ENCODE results near the gene TCAF1. TPM values are rescaled to one million over a fixed set of nuclear protein-coding genes. Genes with fewer than 3 reads are reported as not detected.

TCAF1 gene
- total RNA-seq, 4 donors from 2014 or later: 23.1 to 40.9 (median 30.2) TPM

DNA sequence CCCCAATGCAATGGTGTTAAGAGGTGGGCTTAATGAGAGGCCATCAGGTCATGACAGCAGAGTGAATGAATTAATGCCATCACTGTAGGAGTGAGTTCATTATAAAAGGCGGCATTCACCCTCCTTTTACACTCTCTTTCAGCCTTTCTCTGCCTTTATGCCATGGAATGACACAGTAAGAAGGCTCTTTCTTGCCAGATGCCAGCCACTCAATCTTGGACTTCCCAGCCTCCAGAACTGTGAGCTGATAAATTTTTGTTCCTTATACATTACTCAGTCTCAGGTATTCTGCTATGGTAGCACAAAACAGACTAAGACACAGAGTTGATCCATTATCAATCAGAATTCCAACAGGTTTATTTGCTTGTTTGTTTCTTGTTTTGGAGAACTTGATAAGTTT, 3.2 kb downstream of the TCAF1 start:
- no peak for DNase-seq (ENCODE audit: low spot score in 2 of 2)
- 92 to 96% methylated on average over 1 of the region's 1 CpG for WGBS, 2 donors
- TF ChIP-seq POLR2A (IDR thresholded peaks at IDR 0.05) (no peak), CTCF (IDR thresholded peaks at IDR 0.05) (no peak)
- intact Hi-C loops (cut with DNase I; ENCODE audit: low total_unique reads): no loop called here
- no peak overlapping the region for H3K4me3 ChIP-seq (ENCODE audit: low read depth, poor library complexity, severe bottlenecking)

DNA sequence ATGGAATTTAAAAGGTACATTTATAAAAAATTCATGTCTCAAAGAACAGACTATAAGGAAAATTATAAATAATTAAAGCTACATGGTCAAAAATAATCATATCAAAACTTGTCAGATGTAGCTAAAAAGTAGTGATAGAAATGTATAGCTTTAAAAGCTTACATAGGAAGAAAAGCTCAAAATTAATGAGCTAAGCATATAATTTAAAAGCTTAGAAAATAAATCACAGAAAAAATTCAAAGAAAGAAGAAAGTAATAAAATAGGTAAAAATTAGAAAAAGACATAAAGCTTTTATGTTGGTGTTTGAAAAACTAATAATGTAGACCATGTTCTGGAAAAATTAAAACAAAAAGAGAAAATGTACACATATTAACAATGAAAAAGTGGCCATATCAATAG, 5.3 kb downstream of the TCAF1 start:
- intact Hi-C loops (cut with DNase I; ENCODE audit: low total_unique reads): no loop called here
- H3K4me3 ChIP-seq (ENCODE audit: low read depth, poor library complexity, severe bottlenecking): no peak overlapping the region
- DNase-seq (ENCODE audit: low spot score in 2 of 2): no peak
- no peak for TF ChIP-seq CTCF (IDR thresholded peaks at IDR 0.05)
- no peak for TF ChIP-seq POLR2A (IDR thresholded peaks at IDR 0.05)

DNA sequence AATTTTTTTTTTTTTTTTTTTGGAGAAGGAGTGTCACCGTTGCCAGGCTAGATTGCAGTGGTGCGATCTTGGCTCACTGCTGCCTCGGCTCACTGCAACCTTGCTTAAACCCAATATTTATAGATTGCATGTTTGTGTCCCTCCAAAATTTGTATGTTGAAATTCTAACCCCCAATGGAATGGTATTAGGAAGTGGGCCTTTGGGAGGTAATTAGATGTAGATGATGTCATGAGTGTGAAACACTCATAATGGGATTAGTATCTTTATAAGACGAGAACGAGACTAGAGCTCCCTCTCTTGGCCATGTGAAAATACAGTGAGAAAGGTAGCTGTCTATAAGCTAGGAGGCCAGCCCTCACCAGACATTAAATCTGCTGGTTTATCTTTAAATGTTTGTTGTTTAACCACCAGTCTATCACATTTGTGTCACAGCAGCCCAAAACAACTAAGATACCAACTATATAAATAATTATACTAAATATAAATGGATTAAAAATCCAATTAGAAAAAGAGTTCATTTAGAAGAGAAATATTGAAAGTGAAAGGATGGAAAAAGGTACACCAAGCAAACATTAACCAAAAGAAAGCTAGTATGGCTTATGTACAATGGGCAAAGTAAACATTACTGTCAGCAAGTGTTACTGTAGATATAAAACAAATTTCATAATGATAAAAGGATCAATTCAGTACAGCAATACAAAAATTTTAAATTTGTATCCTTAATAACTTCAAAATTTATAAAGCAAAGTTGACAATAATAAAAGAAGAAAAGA, 9.3 kb downstream of the TCAF1 start:
- 92 to 93% methylated on average over 5 of the region's 5 CpGs for WGBS, 2 donors

DNA sequence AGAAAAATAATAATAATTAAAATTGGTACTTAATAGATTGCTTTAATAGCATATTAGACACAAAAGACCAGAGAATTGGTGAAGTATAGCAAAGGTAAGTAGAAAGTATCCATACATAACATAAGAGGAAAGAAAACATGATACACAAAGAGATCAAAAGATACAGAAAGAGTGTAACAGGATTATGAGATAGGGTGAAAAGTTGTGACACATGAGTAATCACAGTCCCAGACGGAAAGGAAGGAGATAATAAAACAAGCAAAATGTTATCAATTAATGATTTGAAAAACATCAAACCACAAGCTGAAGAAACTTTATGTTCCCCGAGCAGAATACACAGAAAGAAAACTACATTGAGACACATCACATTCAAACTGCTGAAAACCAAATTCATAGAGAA, 10.5 kb downstream of the TCAF1 start:
- DNase-seq (ENCODE audit: low spot score in 2 of 2): no peak
- H3K4me3 ChIP-seq (ENCODE audit: low read depth, poor library complexity, severe bottlenecking): no peak overlapping the region
- TF ChIP-seq CTCF (IDR thresholded peaks at IDR 0.05): no peak
- no peak for TF ChIP-seq POLR2A (IDR thresholded peaks at IDR 0.05)
- intact Hi-C loops (cut with DNase I; ENCODE audit: low total_unique reads): no loop called here
- 78 to 90% methylated on average over 2 of the region's 2 CpGs for WGBS, 2 donors

More for the DNA sequence above, 9.3 kb downstream of the TCAF1 start:
- intact Hi-C loops (cut with DNase I; ENCODE audit: low total_unique reads): no loop called here
- no peak for DNase-seq (ENCODE audit: low spot score in 2 of 2)
- no peak overlapping the region for H3K4me3 ChIP-seq (ENCODE audit: low read depth, poor library complexity, severe bottlenecking)
- no peak for TF ChIP-seq CTCF (IDR thresholded peaks at IDR 0.05)
- no peak for TF ChIP-seq POLR2A (IDR thresholded peaks at IDR 0.05)

GRCh38 chr7:143890558-143890957, 11.4 kb downstream of the TCAF1 start:
- WGBS, 2 donors: 99 to 100% methylated on average over 2 of the region's 2 CpGs
- no peak overlapping the region for H3K4me3 ChIP-seq (ENCODE audit: low read depth, poor library complexity, severe bottlenecking)
- DNase-seq (ENCODE audit: low spot score in 2 of 2): no peak
- intact Hi-C loops (cut with DNase I; ENCODE audit: low total_unique reads): no loop called here
- TF ChIP-seq CTCF (IDR thresholded peaks at IDR 0.05): no peak
- TF ChIP-seq POLR2A (IDR thresholded peaks at IDR 0.05): no peak

GRCh38 chr7:143889068-143889467, 12.9 kb downstream of the TCAF1 start:
- DNase-seq (ENCODE audit: low spot score in 2 of 2): no peak
- no peak overlapping the region for H3K4me3 ChIP-seq (ENCODE audit: low read depth, poor library complexity, severe bottlenecking)
- 96 to 97% methylated on average over 2 of the region's 2 CpGs for WGBS, 2 donors
- intact Hi-C loops (cut with DNase I; ENCODE audit: low total_unique reads): no loop called here
- no peak for TF ChIP-seq POLR2A (IDR thresholded peaks at IDR 0.05)
- no peak for TF ChIP-seq CTCF (IDR thresholded peaks at IDR 0.05)
